BLaER1 (cell line): ENCODE data around the gene PLS3.

Experiments used
- H3K27ac ChIP-seq: shearing (Covaris generic); formaldehyde crosslinking; 2 replicates; pipeline ENCODE4 v1.8.1; 2022
- H3K27me3 ChIP-seq: shearing (Covaris generic); formaldehyde crosslinking; 2 replicates; pipeline ENCODE4 v1.8.1; 2022
- H3K36me3 ChIP-seq: shearing (Covaris generic); formaldehyde crosslinking; 2 replicates; pipeline ENCODE4 v1.8.1; 2022
- H3K4me1 ChIP-seq: shearing (Covaris generic); formaldehyde crosslinking; 2 replicates; pipeline ENCODE4 v1.8.1; 2022
- H3K4me2 ChIP-seq: shearing (Covaris generic); formaldehyde crosslinking; 2 replicates; pipeline ENCODE4 v1.8.1; 2022
- H3K4me3 ChIP-seq: shearing (Covaris generic); formaldehyde crosslinking; 2 replicates; pipeline ENCODE4 v1.8.1; 2022
- H3K9ac ChIP-seq: shearing (Covaris generic); formaldehyde crosslinking; 2 replicates; pipeline ENCODE4 v1.8.1; 2022
- H3K9me3 ChIP-seq: shearing (Covaris generic); formaldehyde crosslinking; 2 replicates; pipeline ENCODE4 v1.8.1; 2022
- H4K20me1 ChIP-seq: shearing (Covaris generic); formaldehyde crosslinking; 2 replicates; pipeline ENCODE4 v1.8.1; 2022
- Cebpa-rat ChIP-seq: shearing (Covaris generic); IDR thresholded peaks from 2 replicates; pipeline ENCODE4 v1.8.1; 2022

PLS3 gene, protein sequence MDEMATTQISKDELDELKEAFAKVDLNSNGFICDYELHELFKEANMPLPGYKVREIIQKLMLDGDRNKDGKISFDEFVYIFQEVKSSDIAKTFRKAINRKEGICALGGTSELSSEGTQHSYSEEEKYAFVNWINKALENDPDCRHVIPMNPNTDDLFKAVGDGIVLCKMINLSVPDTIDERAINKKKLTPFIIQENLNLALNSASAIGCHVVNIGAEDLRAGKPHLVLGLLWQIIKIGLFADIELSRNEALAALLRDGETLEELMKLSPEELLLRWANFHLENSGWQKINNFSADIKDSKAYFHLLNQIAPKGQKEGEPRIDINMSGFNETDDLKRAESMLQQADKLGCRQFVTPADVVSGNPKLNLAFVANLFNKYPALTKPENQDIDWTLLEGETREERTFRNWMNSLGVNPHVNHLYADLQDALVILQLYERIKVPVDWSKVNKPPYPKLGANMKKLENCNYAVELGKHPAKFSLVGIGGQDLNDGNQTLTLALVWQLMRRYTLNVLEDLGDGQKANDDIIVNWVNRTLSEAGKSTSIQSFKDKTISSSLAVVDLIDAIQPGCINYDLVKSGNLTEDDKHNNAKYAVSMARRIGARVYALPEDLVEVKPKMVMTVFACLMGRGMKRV

DNA sequence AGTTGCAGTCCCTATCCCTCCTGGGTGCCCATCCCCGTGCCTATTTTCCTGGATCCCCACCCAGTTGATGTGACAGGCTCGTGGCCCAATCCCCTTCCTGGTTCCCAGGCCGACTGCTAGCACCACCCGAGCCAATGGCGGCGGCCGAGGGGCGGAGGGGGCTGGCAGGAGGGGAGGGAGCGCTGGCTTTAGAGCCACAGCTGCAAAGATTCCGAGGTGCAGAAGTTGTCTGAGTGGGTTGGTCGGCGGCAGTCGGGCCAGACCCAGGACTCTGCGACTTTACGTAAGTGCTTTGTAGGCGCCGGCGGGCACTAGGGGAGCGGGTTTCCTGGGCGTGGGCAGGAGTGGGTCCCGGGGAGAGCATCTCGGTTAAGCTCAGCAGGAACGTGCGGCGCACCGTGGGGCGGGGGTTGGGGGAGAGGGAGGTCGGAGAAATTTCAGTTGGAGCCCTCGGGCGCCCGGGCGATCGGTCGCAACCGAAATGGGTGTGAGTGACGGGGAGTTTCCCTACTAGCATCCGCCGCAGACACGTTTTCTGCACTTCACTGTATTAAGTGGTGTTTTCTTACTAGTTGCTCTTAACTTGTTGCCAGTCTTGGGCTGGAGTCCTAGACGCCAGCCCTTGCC is at the start of gene PLS3:
Gene PLS3, plus strand, starts transcription at position 197 of the 627 bp plus-strand sequence. CDS start 49,077 bp downstream, outside the sequence.
- peak within 1 kb of the TSS; percentile 90 for H3K27ac ChIP-seq
- H3K4me1 ChIP-seq: peaks cover 10% of the 10 kb centered on the region
- peak within 1 kb of the TSS; percentile 90 for H3K9ac ChIP-seq
- no peaks in the 10 kb centered on the region for H3K9me3 ChIP-seq
- peaks cover 44% of the 10 kb centered on the region; the same call in 1 of the 2 replicates for H4K20me1 ChIP-seq
- H3K4me2 ChIP-seq: peak within 1 kb of the TSS; percentile 72
- H3K4me3 ChIP-seq: peak within 1 kb of the TSS; percentile 77
- TF ChIP-seq Cebpa-rat: no peak
- peaks cover 94% of the 10 kb centered on the region for H3K27me3 ChIP-seq
- no peaks in the 10 kb centered on the region; the same call in 1 of the 2 replicates for H3K36me3 ChIP-seq

DNA sequence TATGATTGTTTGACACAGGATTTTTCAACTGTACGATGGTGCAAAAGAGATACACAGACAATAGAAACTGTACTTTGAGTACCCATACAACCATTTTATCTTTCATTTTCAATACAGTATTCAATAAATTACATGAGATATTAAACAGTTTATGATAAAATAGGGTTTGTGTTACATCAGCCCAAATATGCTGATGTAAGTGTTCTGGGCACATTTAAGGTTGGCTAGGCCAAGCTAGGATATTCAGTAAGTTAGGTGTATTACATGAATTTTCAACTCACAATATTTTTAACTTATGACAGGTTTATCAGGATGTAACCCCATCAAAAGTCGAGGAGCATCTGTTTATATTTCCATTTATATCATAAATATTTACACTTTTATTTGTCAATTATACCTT is 42.9 kb upstream of the PLS3 start:
- TF ChIP-seq Cebpa-rat: no peak
- H3K9ac ChIP-seq: no peak overlapping the region
- H3K4me2 ChIP-seq: peak overlapping the region; percentile 35
- peaks cover 26% of the 10 kb centered on the region for H3K9me3 ChIP-seq
- no peak overlapping the region for H3K27ac ChIP-seq
- H3K27me3 ChIP-seq: peaks cover 26% of the 10 kb centered on the region
- H3K4me1 ChIP-seq: peaks cover 44% of the 10 kb centered on the region
- H3K36me3 ChIP-seq: no peaks in the 10 kb centered on the region
- no peak overlapping the region for H3K4me3 ChIP-seq
- no peaks in the 10 kb centered on the region for H4K20me1 ChIP-seq

DNA sequence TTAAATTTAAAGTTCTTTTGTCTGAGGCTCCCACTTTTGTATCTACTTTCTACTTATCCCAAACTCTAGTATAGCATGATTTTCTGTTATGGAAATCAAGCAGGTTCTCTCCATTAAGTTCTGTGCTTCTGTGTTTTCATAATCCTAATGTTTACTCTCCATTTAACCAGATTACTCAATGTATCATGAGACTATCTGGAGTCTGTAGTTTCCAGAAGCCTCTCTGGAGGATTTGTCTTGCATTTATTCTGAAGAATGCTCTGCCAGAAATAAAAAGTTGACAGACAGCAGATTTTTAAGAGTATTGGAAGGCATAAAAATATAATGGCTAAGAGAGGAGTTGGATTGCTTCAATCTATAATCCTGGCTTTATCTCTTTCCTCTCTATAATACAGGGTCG is 39.2 kb upstream of the PLS3 start:
- H3K36me3 ChIP-seq: no peaks in the 10 kb centered on the region
- no peak for TF ChIP-seq Cebpa-rat
- H3K4me3 ChIP-seq: no peak overlapping the region
- no peak overlapping the region for H3K27ac ChIP-seq
- H3K27me3 ChIP-seq: peaks cover 33% of the 10 kb centered on the region
- H4K20me1 ChIP-seq: no peaks in the 10 kb centered on the region
- H3K9me3 ChIP-seq: peaks cover 3% of the 10 kb centered on the region; the same call in 1 of the 2 replicates
- H3K4me1 ChIP-seq: peaks cover 45% of the 10 kb centered on the region
- no peak overlapping the region for H3K9ac ChIP-seq
- H3K4me2 ChIP-seq: peak overlapping the region; percentile 23; the same call in 1 of the 2 replicates

DNA sequence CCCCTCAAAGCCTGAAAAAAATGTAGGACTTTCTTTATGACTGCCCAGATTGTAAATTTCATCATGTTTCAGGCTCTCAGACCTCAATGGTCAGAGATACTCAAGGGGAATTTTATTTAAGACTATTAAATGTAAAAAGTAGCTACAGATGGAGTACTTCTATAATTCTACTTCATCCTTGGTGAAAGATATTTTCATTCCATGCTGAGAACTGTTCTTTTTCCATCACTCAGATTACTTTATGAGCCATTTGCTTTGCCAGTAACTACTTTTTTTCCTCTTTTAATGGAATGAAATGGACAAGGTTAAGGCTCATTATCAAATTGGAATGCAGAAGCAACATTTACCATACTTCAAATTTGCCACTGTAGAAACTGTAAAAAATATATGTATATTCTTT is 38.0 kb upstream of the PLS3 start:
- Histone ChIP-seq H4K20me1 (no peaks in the 10 kb centered on the region), H3K4me2 (peak overlapping the region; percentile 27; the same call in 1 of the 2 replicates), H3K4me3 (no peak overlapping the region), H3K36me3 (no peaks in the 10 kb centered on the region), H3K4me1 (peaks cover 44% of the 10 kb centered on the region), H3K9ac (no peak overlapping the region), H3K27ac (no peak overlapping the region), H3K9me3 (no peaks in the 10 kb centered on the region), H3K27me3 (peaks cover 43% of the 10 kb centered on the region)
- no peak for TF ChIP-seq Cebpa-rat

DNA sequence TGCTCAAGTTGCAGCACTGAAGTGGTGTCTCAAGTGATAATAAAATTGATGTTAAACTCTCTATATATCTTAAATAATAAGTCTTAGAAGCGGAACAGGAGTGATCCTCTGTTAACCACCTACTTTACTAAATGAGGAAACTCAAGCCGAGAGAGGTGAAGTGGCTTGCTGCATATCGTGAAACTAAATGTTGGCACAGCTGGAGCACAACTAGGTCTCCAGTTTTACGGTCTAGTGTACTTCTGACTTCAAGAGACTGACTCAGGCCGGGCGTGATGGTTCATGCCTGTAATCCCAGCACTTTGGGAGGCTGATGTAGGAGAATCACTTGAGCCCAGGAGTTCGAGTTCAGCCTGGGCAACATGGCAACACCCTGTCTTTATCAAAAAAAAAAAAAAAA is 35.5 kb upstream of the PLS3 start:
- Histone ChIP-seq H3K4me3 (peak overlapping the region; percentile 43), H3K9ac (peak overlapping the region; percentile 62; the same call in 1 of the 2 replicates), H3K27me3 (peaks cover 61% of the 10 kb centered on the region), H3K4me1 (peaks cover 46% of the 10 kb centered on the region), H3K4me2 (peak overlapping the region; percentile 47), H3K27ac (peak overlapping the region; percentile 33; the same call in 1 of the 2 replicates), H3K36me3 (no peaks in the 10 kb centered on the region), H3K9me3 (no peaks in the 10 kb centered on the region), H4K20me1 (no peaks in the 10 kb centered on the region; the same call in 1 of the 2 replicates)
- no peak for TF ChIP-seq Cebpa-rat

DNA sequence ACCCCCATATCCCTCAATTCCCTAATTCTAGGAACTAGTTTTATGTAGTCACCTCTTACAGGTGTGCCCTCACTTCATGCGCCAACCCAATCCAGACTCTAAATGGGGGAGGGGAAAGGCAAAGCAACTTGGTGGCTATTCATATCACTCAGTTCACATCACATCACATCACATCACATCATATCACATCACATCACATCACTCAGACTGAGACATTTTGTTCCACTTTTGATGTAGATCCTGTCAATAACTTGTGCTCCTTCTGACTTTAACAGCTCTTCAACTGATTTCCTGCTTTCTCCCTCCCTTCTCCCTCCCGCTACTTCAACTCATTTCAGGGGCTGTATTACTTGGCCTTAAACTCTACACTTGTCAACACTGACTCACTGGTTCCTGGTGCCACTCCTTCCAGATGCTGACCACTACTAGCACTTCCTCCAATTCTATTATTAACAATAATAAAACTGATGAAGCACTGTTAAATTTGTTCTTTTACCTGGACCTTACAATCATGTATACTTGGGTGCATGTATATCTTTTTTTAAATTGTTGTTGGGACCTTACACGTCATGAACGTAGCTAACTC is 29.1 kb upstream of the PLS3 start:
- peak overlapping the region; percentile 39 for H3K4me2 ChIP-seq
- no peaks in the 10 kb centered on the region; the same call in 1 of the 2 replicates for H4K20me1 ChIP-seq

DNA sequence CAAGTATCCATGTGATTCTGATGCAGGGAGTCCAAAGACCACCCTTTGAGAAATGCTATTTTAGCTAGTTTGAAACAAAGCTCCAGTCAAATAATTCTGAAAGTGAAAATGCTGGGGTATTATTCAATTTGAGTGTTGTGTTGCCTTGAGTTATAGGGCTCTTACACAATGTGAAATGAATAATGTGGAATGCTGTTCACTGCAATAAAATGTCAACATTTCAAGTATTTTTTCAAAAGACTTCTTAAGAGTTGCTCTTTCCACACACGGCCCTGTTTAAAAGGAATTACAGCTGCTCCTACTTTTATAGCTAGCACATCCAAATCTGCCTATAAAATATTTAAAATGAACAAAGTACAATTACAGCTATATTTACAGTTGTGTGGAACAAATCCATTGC is 27.5 kb upstream of the PLS3 start:
- Histone ChIP-seq H3K27ac (peak overlapping the region; percentile 47), H3K4me1 (peaks cover 52% of the 10 kb centered on the region), H3K9me3 (peaks cover 19% of the 10 kb centered on the region), H3K36me3 (no peaks in the 10 kb centered on the region), H3K27me3 (peaks cover 82% of the 10 kb centered on the region), H3K4me2 (peak overlapping the region; percentile 39), H3K4me3 (no peak overlapping the region), H4K20me1 (no peaks in the 10 kb centered on the region; the same call in 1 of the 2 replicates), H3K9ac (no peak overlapping the region)
- no peak for TF ChIP-seq Cebpa-rat

More for the DNA sequence above, 29.1 kb upstream of the PLS3 start:
- H3K4me3 ChIP-seq: no peak overlapping the region
- peak overlapping the region; percentile 47; the same call in 1 of the 2 replicates for H3K27ac ChIP-seq
- TF ChIP-seq Cebpa-rat: no peak
- peaks cover 81% of the 10 kb centered on the region for H3K27me3 ChIP-seq
- H3K4me1 ChIP-seq: peaks cover 62% of the 10 kb centered on the region
- peaks cover 9% of the 10 kb centered on the region for H3K9me3 ChIP-seq
- H3K36me3 ChIP-seq: no peaks in the 10 kb centered on the region
- H3K9ac ChIP-seq: no peak overlapping the region

DNA sequence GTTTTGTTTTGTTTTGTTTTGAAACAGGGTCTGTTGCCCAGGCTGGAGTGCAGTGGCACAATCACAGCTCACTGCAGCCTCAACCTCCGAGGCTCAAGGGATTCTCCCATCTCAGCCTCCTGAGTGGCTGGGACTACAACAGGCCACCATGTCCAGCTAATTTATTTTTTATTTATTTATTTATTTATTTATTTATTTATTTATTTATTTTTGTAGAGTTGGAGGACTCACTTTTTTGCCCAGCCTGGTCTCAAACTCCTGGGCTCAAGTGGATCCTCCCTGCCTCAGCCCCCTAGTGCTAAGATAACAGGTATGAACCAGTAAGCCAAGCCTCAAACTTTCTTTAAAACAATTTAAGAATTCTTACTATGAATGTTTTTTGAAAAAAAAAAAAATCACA is 26.6 kb upstream of the PLS3 start:
- Histone ChIP-seq H3K9ac (no peak overlapping the region), H4K20me1 (no peaks in the 10 kb centered on the region), H3K36me3 (no peaks in the 10 kb centered on the region), H3K4me1 (peaks cover 43% of the 10 kb centered on the region), H3K4me3 (no peak overlapping the region), H3K27me3 (peaks cover 82% of the 10 kb centered on the region), H3K9me3 (peaks cover 28% of the 10 kb centered on the region), H3K27ac (no peak overlapping the region), H3K4me2 (no peak overlapping the region)
- no peak for TF ChIP-seq Cebpa-rat

DNA sequence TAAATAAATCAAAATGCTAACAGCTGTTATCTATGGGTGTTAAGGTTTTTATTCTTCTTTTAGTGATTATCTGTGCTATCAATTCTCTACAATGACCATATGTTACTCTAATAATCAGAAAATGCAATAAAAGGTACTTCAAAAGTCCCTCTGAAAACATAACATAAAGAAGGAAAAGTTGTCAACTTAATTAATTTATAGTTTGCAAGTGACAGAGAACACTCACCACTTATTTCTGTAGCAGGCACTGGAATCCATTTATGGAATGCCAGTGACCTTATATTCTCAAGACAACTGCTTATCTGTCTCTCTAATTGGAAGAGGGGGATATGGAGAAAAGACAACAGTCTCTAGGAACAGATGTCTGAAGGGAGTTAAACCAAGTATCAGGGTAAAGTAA is 25.6 kb upstream of the PLS3 start:
- H3K27me3 ChIP-seq: peaks cover 83% of the 10 kb centered on the region
- peaks cover 34% of the 10 kb centered on the region for H3K9me3 ChIP-seq
- no peak overlapping the region for H3K9ac ChIP-seq
- H3K4me3 ChIP-seq: no peak overlapping the region
- no peak for TF ChIP-seq Cebpa-rat
- H3K4me2 ChIP-seq: no peak overlapping the region
- H3K4me1 ChIP-seq: peaks cover 33% of the 10 kb centered on the region
- no peaks in the 10 kb centered on the region for H4K20me1 ChIP-seq
- H3K27ac ChIP-seq: no peak overlapping the region
- H3K36me3 ChIP-seq: no peaks in the 10 kb centered on the region
